ENCODE results near the gene NRXN3.

The NRXN3 gene

GRCh38 chr14:79730953-79731352 lies 1560.8 kb downstream of the NRXN3 start:
- TF ChIP-seq, protein P1, sequence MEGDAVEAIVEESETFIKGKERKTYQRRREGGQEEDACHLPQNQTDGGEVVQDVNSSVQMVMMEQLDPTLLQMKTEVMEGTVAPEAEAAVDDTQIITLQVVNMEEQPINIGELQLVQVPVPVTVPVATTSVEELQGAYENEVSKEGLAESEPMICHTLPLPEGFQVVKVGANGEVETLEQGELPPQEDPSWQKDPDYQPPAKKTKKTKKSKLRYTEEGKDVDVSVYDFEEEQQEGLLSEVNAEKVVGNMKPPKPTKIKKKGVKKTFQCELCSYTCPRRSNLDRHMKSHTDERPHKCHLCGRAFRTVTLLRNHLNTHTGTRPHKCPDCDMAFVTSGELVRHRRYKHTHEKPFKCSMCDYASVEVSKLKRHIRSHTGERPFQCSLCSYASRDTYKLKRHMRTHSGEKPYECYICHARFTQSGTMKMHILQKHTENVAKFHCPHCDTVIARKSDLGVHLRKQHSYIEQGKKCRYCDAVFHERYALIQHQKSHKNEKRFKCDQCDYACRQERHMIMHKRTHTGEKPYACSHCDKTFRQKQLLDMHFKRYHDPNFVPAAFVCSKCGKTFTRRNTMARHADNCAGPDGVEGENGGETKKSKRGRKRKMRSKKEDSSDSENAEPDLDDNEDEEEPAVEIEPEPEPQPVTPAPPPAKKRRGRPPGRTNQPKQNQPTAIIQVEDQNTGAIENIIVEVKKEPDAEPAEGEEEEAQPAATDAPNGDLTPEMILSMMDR (IDR thresholded peaks at IDR 0.05; ENCODE audit: insufficient read depth, low read depth, low read length, missing control alignments) = no peak
- H3K4me3 ChIP-seq (ENCODE audit: low read depth, low read length) = no peak overlapping the region
- peak; percentile 15 for DNase-seq (ENCODE audit: low read depth)

- no peak overlapping the region for H3K4me3 ChIP-seq (ENCODE audit: low read depth, low read length)
- TF ChIP-seq, protein P1 (IDR thresholded peaks at IDR 0.05; ENCODE audit: insufficient read depth, low read depth, low read length, missing control alignments) = no peak
- no peak for DNase-seq (ENCODE audit: low read depth)
These were observed 1562.9 kb downstream of the NRXN3 start for GRCh38 chr14:79732911-79733655.

GRCh38 chr14:79734151-79734550 lies 1564.0 kb downstream of the NRXN3 start:
- no peak for DNase-seq (ENCODE audit: low read depth)
- TF ChIP-seq, protein P1 (IDR thresholded peaks at IDR 0.05; ENCODE audit: insufficient read depth, low read depth, low read length, missing control alignments) = no peak

DNA sequence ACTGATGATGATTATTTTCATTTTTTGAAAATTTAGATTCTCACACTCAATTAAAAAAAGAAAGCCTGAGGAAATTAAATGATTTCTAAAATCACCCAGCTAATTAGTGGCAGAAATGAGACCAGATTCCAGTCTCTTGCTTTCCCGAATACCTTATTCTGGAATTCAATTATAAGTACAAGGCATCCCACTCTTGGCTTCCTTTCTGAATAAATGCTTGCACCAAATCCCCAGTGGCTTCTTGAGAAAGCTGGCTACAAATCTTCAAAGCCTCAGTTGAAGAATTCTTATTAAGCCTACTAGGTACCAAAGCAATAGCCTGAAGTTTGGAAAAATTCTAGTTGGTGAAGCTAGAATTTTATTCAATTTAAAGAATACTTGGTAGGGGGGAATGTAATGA lies 1564.5 kb downstream of the NRXN3 start:
- no peak overlapping the region for H3K4me3 ChIP-seq (ENCODE audit: low read depth, low read length)
- TF ChIP-seq, protein P1 (IDR thresholded peaks at IDR 0.05; ENCODE audit: insufficient read depth, low read depth, low read length, missing control alignments) = no peak
- DNase-seq (ENCODE audit: low read depth) = no peak

More at GRCh38 chr14:79734151-79734550, 1564.0 kb downstream of the NRXN3 start:
- no peak overlapping the region for H3K4me3 ChIP-seq (ENCODE audit: low read depth, low read length)

- TF ChIP-seq, protein P1 (IDR thresholded peaks at IDR 0.05; ENCODE audit: insufficient read depth, low read depth, low read length, missing control alignments) = no peak
- no peak for DNase-seq (ENCODE audit: low read depth)
- H3K4me3 ChIP-seq (ENCODE audit: low read depth, low read length) = no peak overlapping the region
These were observed 1564.9 kb downstream of the NRXN3 start for GRCh38 chr14:79735121-79735520.

DNA sequence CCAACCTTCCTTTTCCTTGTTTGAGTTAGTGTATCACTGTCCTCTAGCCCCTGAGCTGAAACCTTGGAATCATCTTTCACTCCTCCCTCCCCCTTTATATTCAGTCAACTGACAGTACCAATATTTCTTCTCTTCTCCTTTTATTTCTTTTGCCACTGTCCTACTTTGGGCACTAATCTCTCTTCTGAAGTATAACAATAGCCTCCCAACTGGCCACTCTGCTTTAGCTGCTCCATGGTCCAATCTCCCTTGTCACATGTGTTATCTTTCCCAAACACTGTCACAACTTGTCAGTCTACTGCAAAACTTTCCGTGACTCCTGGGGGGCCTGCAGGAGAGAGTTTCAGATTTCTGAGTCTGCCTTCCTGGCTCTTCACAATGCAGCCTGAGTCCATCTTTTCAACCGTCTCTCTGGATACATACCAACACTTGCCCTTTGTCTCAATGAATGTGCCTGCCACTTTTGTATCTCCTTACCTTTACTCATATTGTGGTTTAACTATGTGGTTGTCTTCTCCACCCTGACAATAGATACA lies 1570.0 kb downstream of the NRXN3 start:
- no peak for DNase-seq (ENCODE audit: low read depth)
- TF ChIP-seq, protein P1 (IDR thresholded peaks at IDR 0.05; ENCODE audit: insufficient read depth, low read depth, low read length, missing control alignments) = no peak
- H3K4me3 ChIP-seq (ENCODE audit: low read depth, low read length) = no peak overlapping the region
